ENCODE measurements around the gene SPON1. TPM values are rescaled to one million over a fixed set of nuclear protein-coding genes. Genes with fewer than 3 reads are reported as not detected.

The SPON1 gene
- total and polyA plus RNA-seq, 2 donors (not counting 1 experiment from before 2014, with no cell fraction given) = 0.30 TPM; not detected in 1

- H3K4me3 Mint-ChIP-seq = no peak overlapping the region
- DNase-seq (no peak), ATAC-seq (ENCODE audit: low read depth) (no peak)
- H3K4me2 ChIP-seq (replicated peaks; ENCODE audit: low read depth, low read length, poor library complexity, severe bottlenecking) = no peak overlapping the region
- H3K9me3 ChIP-seq (ENCODE audit: control extremely low read depth in 1 of 3, control insufficient read depth in 2 of 3, insufficient read depth in 1 of 3, low read length in 2 of 3) = no peaks in the 10 kb centered on the region
- H3K27me3 ChIP-seq (replicated peaks in 1 of 4; ENCODE audit: control extremely low read depth in 1 of 4, control insufficient read depth in 3 of 4, insufficient read depth in 4 of 4, low read length in 3 of 4) = peaks cover 0 to 8% (median 0%) of the 10 kb centered on the region in 4 experiments
- no peak overlapping the region for H3K27ac Mint-ChIP-seq
- no peaks in the 10 kb centered on the region for H3K4me1 ChIP-seq (ENCODE audit: control insufficient read depth in 2 of 2, insufficient read depth in 2 of 2, low read length in 2 of 2)
- peaks cover 19% of the 10 kb centered on the region for H3K27me3 Mint-ChIP-seq
- no peaks in the 10 kb centered on the region for H3K79me2 ChIP-seq (ENCODE audit: control insufficient read depth, insufficient read depth, low read length)
- no peaks in the 10 kb centered on the region for H3K36me3 ChIP-seq (replicated peaks in 1 of 2; ENCODE audit: control extremely low read depth in 1 of 2, control insufficient read depth in 1 of 2, extremely low read depth in 1 of 2, insufficient read depth in 2 of 2, low read length in 1 of 2)
- H3K9ac ChIP-seq (ENCODE audit: low read length) = no peak overlapping the region
- no peaks in the 10 kb centered on the region for H3K4me1 Mint-ChIP-seq
- H3K9me3 Mint-ChIP-seq (ENCODE audit: insufficient read depth) = no peaks in the 10 kb centered on the region
- WGBS (ENCODE audit: insufficient coverage) = no CpG with 5 or more reads among the region's 1 CpG
- no peak overlapping the region for H3K27ac ChIP-seq (ENCODE audit: low read length in 2 of 2)
- CTCF ChIA-PET = no interaction called here
- POLR2A ChIA-PET = no interaction called here
- no peaks in the 10 kb centered on the region for H4K20me1 ChIP-seq (ENCODE audit: control insufficient read depth, insufficient read depth, low read length, poor library complexity, severe bottlenecking)
- intact Hi-C loops (cut with micrococcal nuclease) = no loop called here
- no peak overlapping the region for H2AFZ ChIP-seq (ENCODE audit: insufficient read depth, low read depth, low read length, poor library complexity, severe bottlenecking)
- no peak for TF ChIP-seq CTCF (IDR thresholded peaks at IDR 0.05)
- no peak for TF ChIP-seq EZH2 (IDR thresholded peaks at IDR 0.05; ENCODE audit: borderline replicate concordance, insufficient read depth, low read depth, low read length, poor library complexity, severe bottlenecking)
- no peak overlapping the region for H3K4me3 ChIP-seq (ENCODE audit: control extremely low read depth in 1 of 5, extremely low read depth in 1 of 5, insufficient read depth in 1 of 5, low read depth in 2 of 5, low read length in 4 of 5)
These were observed 97.0 kb downstream of the SPON1 start for GRCh38 chr11:14059491-14059890.

- H3K4me2 ChIP-seq (replicated peaks; ENCODE audit: low read depth, low read length, poor library complexity, severe bottlenecking) = no peak overlapping the region
- no peaks in the 10 kb centered on the region for H4K20me1 ChIP-seq (ENCODE audit: control insufficient read depth, insufficient read depth, low read length, poor library complexity, severe bottlenecking)
- Mint-ChIP-seq H3K27ac (no peak overlapping the region), H3K9me3 (ENCODE audit: insufficient read depth) (no peaks in the 10 kb centered on the region), H3K27me3 (peaks cover 19% of the 10 kb centered on the region), H3K4me3 (no peak overlapping the region), H3K4me1 (peaks cover 5% of the 10 kb centered on the region)
- H3K36me3 ChIP-seq (replicated peaks in 1 of 2; ENCODE audit: control extremely low read depth in 1 of 2, control insufficient read depth in 1 of 2, extremely low read depth in 1 of 2, insufficient read depth in 2 of 2, low read length in 1 of 2) = no peaks in the 10 kb centered on the region
- 100% methylated on average over 3 of the region's 3 CpGs for WGBS (ENCODE audit: insufficient coverage)
- H2AFZ ChIP-seq (ENCODE audit: insufficient read depth, low read depth, low read length, poor library complexity, severe bottlenecking) = no peak overlapping the region
- H3K79me2 ChIP-seq (ENCODE audit: control insufficient read depth, insufficient read depth, low read length) = no peaks in the 10 kb centered on the region
- no peaks in the 10 kb centered on the region for H3K9me3 ChIP-seq (ENCODE audit: control extremely low read depth in 1 of 3, control insufficient read depth in 2 of 3, insufficient read depth in 1 of 3, low read length in 2 of 3)
- CTCF ChIA-PET = no interaction called here
- peaks cover 0 to 10% (median 1%) of the 10 kb centered on the region in 4 experiments for H3K27me3 ChIP-seq (replicated peaks in 1 of 4; ENCODE audit: control extremely low read depth in 1 of 4, control insufficient read depth in 3 of 4, insufficient read depth in 4 of 4, low read length in 3 of 4)
- no peak for TF ChIP-seq CTCF (IDR thresholded peaks at IDR 0.05)
- no peak for TF ChIP-seq EZH2 (IDR thresholded peaks at IDR 0.05; ENCODE audit: borderline replicate concordance, insufficient read depth, low read depth, low read length, poor library complexity, severe bottlenecking)
- no peak for ATAC-seq (ENCODE audit: low read depth)
- POLR2A ChIA-PET = no interaction called here
- no peak overlapping the region for H3K27ac ChIP-seq (ENCODE audit: low read length in 2 of 2)
- H3K4me3 ChIP-seq (ENCODE audit: control extremely low read depth in 1 of 5, extremely low read depth in 1 of 5, insufficient read depth in 1 of 5, low read depth in 2 of 5, low read length in 4 of 5) = no peak overlapping the region
- intact Hi-C loops (cut with micrococcal nuclease) = no loop called here
- no peak for DNase-seq
- H3K4me1 ChIP-seq (ENCODE audit: control insufficient read depth in 2 of 2, insufficient read depth in 2 of 2, low read length in 2 of 2) = no peaks in the 10 kb centered on the region
- no peak overlapping the region for H3K9ac ChIP-seq (ENCODE audit: low read length)
These were observed 99.2 kb downstream of the SPON1 start for GRCh38 chr11:14061721-14062120.

Measured in B cell (primary cell).